ENCODE data around the gene MXI1. TPM values are rescaled to one million over a fixed set of nuclear protein-coding genes. Genes with fewer than 3 reads are reported as not detected.
"Not testable (repeated sequence)": the region's sequence is repeated elsewhere in the genome, so short reads cannot be mapped to it uniquely, and the experiment has no call there.

Gene MXI1
- total RNA-seq, 1 donor from 2014 or later = 34.0 TPM

- no peak for DNase-seq (ENCODE audit: low spot score)
Observed at GRCh38 chr10:110239892-110240291, 32.5 kb downstream of the MXI1 start.

GRCh38 chr10:110241407-110241806 is 34.0 kb downstream of the MXI1 start:
- no peak for DNase-seq (ENCODE audit: low spot score)

GRCh38 chr10:110241841-110242240 is 34.4 kb downstream of the MXI1 start:
- DNase-seq (ENCODE audit: low spot score) = no peak

GRCh38 chr10:110242511-110242910 is 35.1 kb downstream of the MXI1 start:
- no peak for DNase-seq (ENCODE audit: low spot score)

GRCh38 chr10:110244550-110244949 is 37.1 kb downstream of the MXI1 start:
- DNase-seq (ENCODE audit: low spot score) = no peak

GRCh38 chr10:110247833-110248232 is 40.4 kb downstream of the MXI1 start:
- DNase-seq (ENCODE audit: low spot score) = not testable (repeated sequence)

GRCh38 chr10:110249489-110249888 is 42.1 kb downstream of the MXI1 start:
- DNase-seq (ENCODE audit: low spot score) = not testable (repeated sequence)

- DNase-seq (ENCODE audit: low spot score) = not testable (repeated sequence)
Observed at GRCh38 chr10:110251392-110251791, 44.0 kb downstream of the MXI1 start.

- no peak for DNase-seq (ENCODE audit: low spot score)
Observed at GRCh38 chr10:110252151-110252550, 44.7 kb downstream of the MXI1 start.

GRCh38 chr10:110254467-110254866 is 47.1 kb downstream of the MXI1 start:
- DNase-seq (ENCODE audit: low spot score) = no peak

GRCh38 chr10:110258542-110258941 is 51.1 kb downstream of the MXI1 start:
- no peak for DNase-seq (ENCODE audit: low spot score)

- no peak for DNase-seq (ENCODE audit: low spot score)
Observed at GRCh38 chr10:110259317-110259716, 51.9 kb downstream of the MXI1 start.

- DNase-seq (ENCODE audit: low spot score) = no peak
Observed at GRCh38 chr10:110260746-110261477, 53.5 kb downstream of the MXI1 start.

GRCh38 chr10:110263164-110263563 is 55.8 kb downstream of the MXI1 start:
- DNase-seq (ENCODE audit: low spot score) = no peak

- no peak for DNase-seq (ENCODE audit: low spot score)
Observed at GRCh38 chr10:110265573-110266193, 58.3 kb downstream of the MXI1 start.

- no peak for DNase-seq (ENCODE audit: low spot score)
Observed at GRCh38 chr10:110267276-110267675, 59.9 kb downstream of the MXI1 start.

GRCh38 chr10:110268442-110268841 is 61.0 kb downstream of the MXI1 start:
- no peak for DNase-seq (ENCODE audit: low spot score)

- DNase-seq (ENCODE audit: low spot score) = no peak
Observed at GRCh38 chr10:110268971-110269370, 61.6 kb downstream of the MXI1 start.

GRCh38 chr10:110269374-110270318 is 62.2 kb downstream of the MXI1 start:
- no peak for DNase-seq (ENCODE audit: low spot score)

- DNase-seq (ENCODE audit: low spot score) = not testable (repeated sequence)
Observed at GRCh38 chr10:110272995-110273394, 65.6 kb downstream of the MXI1 start.

- peak; percentile 61 for DNase-seq (ENCODE audit: low spot score)
Observed at GRCh38 chr10:110273474-110273873, 66.1 kb downstream of the MXI1 start.

GRCh38 chr10:110274072-110274627 is 66.7 kb downstream of the MXI1 start:
- no peak for DNase-seq (ENCODE audit: low spot score)

Data from ureter (tissue), 1 donor.